Chondrocyte (in vitro differentiated cells): ENCODE measurements around the gene OXLD1. TPM values are rescaled to one million over a fixed set of nuclear protein-coding genes. Genes with fewer than 3 reads are reported as not detected.

Experiments
- DNase-seq: peaks from one replicate; pipeline ENCODE4 v3.0.0; 2021; ENCODE audit warnings: mixed read lengths, low spot score
- H3K27ac Mint-ChIP-seq: one replicate; pipeline ENCODE4 v1.8.0; 2021; ENCODE audit warnings: mild to moderate bottlenecking, moderate library complexity, mixed read lengths; ENCODE audit not compliant: unreplicated experiment
- H3K27me3 Mint-ChIP-seq: 2 replicates; pipeline ENCODE4 v1.8.0; 2021; ENCODE audit warnings: low read depth, mixed read lengths
- H3K36me3 Mint-ChIP-seq: 2 replicates; pipeline ENCODE4 v1.8.0; 2021; ENCODE audit warnings: low read depth, mixed read lengths
- H3K4me1 Mint-ChIP-seq: 2 replicates; pipeline ENCODE4 v1.8.0; 2021; ENCODE audit warnings: low read depth, mild to moderate bottlenecking, mixed read lengths
- H3K4me3 Mint-ChIP-seq: one replicate; pipeline ENCODE4 v1.8.0; 2021; ENCODE audit warnings: mild to moderate bottlenecking, moderate library complexity, mixed read lengths; ENCODE audit not compliant: unreplicated experiment
- H3K9me3 Mint-ChIP-seq: 2 replicates; pipeline ENCODE4 v1.8.0; 2021; ENCODE audit warnings: low read depth, mixed read lengths
- total RNA-seq: library from RNA; stranded (reverse); gene quantifications from 3 replicates; pipeline ENCODE4 v1.2.1, GENCODE V29; 2021
- TF ChIP-seq, protein P1 (sequence below): fragments of 200-600 bp; sonication (generic); IDR thresholded peaks from 2 replicates; pipeline ENCODE4 v1.5.0; 2021; ENCODE audit warnings: antibody characterized with exemption, mild to moderate bottlenecking, moderate library complexity

The OXLD1 gene
- total RNA-seq, 1 donor from 2014 or later, result 24.2 TPM

DNA sequence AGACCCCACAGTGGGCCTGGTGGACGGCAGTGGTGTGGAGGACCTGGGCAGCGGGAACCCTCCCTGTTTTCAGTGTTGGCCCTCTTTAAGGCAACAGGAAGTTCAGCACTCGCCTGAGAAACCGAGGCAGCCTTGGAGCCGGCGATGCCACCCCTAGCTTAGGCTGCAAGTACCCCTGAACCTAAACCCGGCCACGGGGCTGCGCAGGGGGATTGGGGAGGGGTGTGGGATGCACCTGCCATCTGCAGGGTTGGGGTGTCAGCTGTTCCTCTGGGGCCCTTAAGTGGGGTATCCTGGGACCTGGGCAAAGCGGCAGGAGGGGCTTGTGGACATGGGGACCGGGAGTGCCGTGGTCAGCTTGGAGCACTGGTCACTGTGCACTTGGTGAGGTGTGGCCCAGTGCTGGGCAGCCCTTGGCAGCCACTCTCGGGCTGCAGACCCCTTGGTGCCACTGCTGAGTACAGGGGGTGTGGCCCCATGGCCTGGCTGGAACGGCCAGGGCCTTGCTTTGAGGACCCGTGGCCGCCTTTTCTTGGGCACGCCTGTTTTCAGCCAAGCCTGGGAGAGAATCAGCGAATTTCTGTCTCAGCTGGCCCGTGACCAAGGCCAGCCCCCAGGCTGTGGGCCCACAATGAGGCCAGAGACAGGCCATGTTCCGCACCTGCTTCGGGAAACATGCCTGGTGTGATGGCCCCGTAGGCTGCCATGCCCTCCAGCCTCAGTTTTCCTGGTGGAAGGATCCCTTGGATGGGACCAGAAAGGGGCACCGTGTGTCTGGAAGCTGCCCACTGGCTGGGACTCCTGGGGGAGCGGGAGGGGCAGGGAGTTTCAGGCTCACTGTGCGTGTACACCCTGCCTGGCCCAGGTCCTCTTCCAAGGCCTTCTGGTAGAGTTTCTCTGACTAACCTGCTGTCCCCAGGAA, 41.6 kb upstream of the OXLD1 start:
- no peak for DNase-seq
- H3K36me3 Mint-ChIP-seq, result peaks cover 12% of the 10 kb centered on the region
- no peak overlapping the region for H3K4me3 Mint-ChIP-seq
- TF ChIP-seq, protein P1, sequence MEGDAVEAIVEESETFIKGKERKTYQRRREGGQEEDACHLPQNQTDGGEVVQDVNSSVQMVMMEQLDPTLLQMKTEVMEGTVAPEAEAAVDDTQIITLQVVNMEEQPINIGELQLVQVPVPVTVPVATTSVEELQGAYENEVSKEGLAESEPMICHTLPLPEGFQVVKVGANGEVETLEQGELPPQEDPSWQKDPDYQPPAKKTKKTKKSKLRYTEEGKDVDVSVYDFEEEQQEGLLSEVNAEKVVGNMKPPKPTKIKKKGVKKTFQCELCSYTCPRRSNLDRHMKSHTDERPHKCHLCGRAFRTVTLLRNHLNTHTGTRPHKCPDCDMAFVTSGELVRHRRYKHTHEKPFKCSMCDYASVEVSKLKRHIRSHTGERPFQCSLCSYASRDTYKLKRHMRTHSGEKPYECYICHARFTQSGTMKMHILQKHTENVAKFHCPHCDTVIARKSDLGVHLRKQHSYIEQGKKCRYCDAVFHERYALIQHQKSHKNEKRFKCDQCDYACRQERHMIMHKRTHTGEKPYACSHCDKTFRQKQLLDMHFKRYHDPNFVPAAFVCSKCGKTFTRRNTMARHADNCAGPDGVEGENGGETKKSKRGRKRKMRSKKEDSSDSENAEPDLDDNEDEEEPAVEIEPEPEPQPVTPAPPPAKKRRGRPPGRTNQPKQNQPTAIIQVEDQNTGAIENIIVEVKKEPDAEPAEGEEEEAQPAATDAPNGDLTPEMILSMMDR, result no peak
- no peaks in the 10 kb centered on the region for H3K9me3 Mint-ChIP-seq
- H3K27me3 Mint-ChIP-seq, result no peaks in the 10 kb centered on the region
- no peak overlapping the region for H3K27ac Mint-ChIP-seq
- H3K4me1 Mint-ChIP-seq, result peaks cover 26% of the 10 kb centered on the region

DNA sequence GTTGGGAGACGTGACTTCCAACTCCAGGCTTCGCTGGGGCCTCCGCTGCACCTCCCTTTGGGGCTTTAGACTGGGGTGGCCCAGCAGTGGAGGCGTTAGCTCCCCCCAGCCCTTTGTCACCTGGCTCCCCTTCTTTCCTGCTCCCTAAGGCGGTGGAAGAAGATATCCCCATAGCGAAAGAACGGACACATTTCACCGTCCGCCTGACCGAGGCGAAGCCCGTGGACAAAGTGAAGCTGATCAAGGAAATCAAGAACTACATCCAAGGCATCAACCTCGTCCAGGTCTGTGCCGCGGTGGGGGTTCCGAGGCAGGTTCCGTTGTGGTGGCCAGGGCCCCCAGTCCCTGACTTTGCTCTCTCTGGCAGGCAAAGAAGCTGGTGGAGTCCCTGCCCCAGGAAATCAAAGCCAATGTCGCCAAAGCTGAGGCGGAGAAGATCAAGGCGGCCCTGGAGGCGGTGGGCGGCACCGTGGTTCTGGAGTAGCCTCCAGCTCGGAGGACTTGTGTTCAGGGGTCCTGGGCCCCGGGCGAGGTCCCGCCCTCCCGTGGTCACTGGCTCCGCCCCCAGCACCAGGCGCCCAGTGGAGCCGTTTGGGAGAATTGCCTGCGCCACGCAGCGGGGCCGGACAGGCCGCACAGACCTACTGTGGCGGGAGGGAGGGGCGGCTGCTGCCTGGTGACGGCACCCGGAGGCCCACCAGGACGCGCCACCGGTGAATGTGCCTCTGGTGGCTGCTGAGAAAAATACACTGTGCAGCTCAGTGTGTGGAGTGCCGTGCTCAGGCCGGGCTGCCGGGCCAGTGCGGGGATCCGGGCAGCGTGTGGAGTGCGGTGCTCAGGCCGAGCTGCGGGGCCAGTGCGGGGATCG, 40.6 kb upstream of the OXLD1 start:
- DNase-seq, result no peak
- TF ChIP-seq, protein P1, result no peak
- no peaks in the 10 kb centered on the region for H3K9me3 Mint-ChIP-seq
- H3K27me3 Mint-ChIP-seq, result no peaks in the 10 kb centered on the region
- H3K4me1 Mint-ChIP-seq, result peaks cover 28% of the 10 kb centered on the region
- no peak overlapping the region for H3K4me3 Mint-ChIP-seq
- H3K36me3 Mint-ChIP-seq, result peaks cover 12% of the 10 kb centered on the region
- no peak overlapping the region for H3K27ac Mint-ChIP-seq

DNA sequence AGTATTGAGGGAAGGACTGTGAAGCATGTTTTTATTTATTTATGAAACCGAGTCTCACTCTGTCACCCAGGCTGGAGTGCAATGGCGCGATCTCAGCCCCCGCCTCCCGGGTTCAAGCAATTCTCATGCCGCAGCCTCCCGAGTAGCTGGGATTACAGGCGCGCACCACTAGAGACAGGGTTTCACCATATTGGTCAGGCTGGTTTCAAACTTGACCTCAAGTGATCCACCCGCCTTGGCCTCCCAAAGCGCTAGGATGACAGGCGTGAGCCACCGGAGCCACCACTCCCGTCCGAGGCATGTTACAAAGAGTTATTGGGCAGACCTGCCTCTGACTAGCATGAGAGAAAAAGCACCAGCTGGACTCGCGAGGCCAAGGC, 39.8 kb upstream of the OXLD1 start:
- H3K4me3 Mint-ChIP-seq, result no peak overlapping the region

DNA sequence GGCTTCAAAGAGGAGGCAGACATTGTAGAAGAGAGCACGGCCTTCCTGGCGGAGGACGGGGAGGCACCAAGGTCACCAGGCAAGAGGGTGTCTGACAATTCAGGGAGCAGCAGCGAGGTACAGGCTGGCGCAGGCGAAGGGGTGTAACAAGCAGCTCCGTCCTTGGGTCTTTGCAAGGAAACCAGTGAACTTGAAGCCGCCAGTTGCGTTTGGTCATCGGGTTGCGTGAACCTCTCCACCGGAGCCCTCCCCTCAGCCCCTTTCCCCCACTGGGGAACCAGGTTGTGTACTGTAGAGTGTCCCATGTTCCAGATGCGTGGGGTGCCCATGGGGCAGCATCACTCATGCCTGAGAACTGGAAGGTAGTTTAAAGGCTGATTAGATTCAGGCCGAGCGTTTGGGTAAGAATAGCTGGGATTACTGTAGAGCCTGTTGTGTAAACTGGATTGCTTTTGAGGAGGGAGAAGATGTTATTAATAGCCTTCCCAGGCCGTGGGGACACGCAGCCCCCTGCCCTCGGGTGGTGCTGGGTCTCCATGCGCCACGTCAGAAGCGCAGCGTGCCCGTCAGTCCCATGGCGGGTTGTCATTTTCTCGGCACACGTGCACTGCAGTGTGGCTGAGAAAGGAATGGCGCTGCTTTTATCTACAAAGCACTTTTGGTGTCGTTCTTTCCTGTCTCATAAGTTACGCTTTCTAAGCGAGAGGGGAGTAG, 39.3 kb upstream of the OXLD1 start:
- peaks cover 30% of the 10 kb centered on the region for H3K4me1 Mint-ChIP-seq
- H3K9me3 Mint-ChIP-seq, result no peaks in the 10 kb centered on the region
- no peak for DNase-seq
- H3K27me3 Mint-ChIP-seq, result no peaks in the 10 kb centered on the region
- TF ChIP-seq, protein P1, result no peak
- H3K27ac Mint-ChIP-seq, result no peak overlapping the region
- H3K36me3 Mint-ChIP-seq, result peaks cover 12% of the 10 kb centered on the region
- peak overlapping the region; percentile 9 for H3K4me3 Mint-ChIP-seq

More for the DNA sequence above, 39.8 kb upstream of the OXLD1 start:
- Mint-ChIP-seq H3K36me3 (peaks cover 12% of the 10 kb centered on the region), H3K27me3 (no peaks in the 10 kb centered on the region), H3K4me1 (peaks cover 30% of the 10 kb centered on the region), H3K27ac (no peak overlapping the region), H3K9me3 (no peaks in the 10 kb centered on the region)
- TF ChIP-seq, protein P1, result no peak
- DNase-seq, result no peak
